ENCODE data around the gene SCAP.

DNA sequence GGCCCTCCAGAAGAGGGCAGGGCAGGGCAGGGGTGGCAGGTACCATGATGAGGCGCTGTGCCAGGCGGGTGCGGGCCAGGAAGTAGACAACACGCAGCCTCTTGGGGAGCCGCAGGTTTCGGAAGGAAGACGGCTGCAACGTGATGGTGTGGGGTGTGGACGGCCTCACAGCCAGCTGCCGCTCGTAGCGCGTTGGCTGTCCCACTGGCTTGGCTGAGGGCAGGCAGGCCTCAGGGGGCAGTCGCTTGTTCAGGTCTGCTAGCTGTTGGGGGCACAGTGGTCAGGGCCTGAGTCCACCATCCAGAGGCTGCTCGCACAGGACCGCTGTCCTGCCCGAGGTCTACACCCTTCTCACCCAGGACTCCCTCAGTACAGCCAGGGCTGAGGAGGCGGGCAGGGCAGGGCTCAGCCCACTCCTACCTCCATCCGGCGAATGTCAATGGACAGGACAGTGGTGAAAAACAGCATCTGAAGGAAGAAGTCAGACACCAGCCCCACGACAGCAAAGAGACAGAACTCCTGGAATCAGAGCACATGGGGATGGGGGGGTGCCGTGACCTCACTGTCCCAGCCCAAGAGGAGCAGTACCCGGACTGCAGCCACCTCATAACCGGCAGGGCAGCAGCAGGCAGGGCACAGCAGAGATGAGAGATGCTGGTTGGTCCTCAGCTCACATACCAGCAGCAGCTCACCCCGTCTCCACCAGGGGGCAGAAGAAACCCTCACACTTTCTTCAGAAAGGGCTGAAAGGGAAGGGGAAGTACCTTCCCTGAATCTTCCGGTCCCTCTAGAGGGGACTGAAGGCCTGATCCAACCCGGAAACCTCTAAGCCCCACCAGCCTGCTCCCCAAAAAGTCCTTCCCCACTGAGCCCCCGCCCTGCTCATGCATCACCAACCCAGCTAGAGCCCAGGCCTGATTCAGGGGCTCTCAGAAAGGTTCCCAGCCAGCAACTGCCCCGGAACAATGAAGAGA is 54.9 kb downstream of the SCAP start:
- TF ChIP-seq, protein P1, sequence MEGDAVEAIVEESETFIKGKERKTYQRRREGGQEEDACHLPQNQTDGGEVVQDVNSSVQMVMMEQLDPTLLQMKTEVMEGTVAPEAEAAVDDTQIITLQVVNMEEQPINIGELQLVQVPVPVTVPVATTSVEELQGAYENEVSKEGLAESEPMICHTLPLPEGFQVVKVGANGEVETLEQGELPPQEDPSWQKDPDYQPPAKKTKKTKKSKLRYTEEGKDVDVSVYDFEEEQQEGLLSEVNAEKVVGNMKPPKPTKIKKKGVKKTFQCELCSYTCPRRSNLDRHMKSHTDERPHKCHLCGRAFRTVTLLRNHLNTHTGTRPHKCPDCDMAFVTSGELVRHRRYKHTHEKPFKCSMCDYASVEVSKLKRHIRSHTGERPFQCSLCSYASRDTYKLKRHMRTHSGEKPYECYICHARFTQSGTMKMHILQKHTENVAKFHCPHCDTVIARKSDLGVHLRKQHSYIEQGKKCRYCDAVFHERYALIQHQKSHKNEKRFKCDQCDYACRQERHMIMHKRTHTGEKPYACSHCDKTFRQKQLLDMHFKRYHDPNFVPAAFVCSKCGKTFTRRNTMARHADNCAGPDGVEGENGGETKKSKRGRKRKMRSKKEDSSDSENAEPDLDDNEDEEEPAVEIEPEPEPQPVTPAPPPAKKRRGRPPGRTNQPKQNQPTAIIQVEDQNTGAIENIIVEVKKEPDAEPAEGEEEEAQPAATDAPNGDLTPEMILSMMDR (conservative IDR thresholded peaks at IDR 0.05; ENCODE audit: low read depth in 2 of 2), result peak; percentile 88 to 94
- no peak for TF ChIP-seq EZH2phosphoT487 (IDR thresholded peaks at IDR 0.05; ENCODE audit: unreplicated experiment)
- no peak for TF ChIP-seq JUNB (IDR thresholded peaks at IDR 0.05; ENCODE audit: unreplicated experiment)
- no peak for TF ChIP-seq POLR2AphosphoS5 (IDR thresholded peaks at IDR 0.05; ENCODE audit: low read depth)
- TF ChIP-seq, protein P2, sequence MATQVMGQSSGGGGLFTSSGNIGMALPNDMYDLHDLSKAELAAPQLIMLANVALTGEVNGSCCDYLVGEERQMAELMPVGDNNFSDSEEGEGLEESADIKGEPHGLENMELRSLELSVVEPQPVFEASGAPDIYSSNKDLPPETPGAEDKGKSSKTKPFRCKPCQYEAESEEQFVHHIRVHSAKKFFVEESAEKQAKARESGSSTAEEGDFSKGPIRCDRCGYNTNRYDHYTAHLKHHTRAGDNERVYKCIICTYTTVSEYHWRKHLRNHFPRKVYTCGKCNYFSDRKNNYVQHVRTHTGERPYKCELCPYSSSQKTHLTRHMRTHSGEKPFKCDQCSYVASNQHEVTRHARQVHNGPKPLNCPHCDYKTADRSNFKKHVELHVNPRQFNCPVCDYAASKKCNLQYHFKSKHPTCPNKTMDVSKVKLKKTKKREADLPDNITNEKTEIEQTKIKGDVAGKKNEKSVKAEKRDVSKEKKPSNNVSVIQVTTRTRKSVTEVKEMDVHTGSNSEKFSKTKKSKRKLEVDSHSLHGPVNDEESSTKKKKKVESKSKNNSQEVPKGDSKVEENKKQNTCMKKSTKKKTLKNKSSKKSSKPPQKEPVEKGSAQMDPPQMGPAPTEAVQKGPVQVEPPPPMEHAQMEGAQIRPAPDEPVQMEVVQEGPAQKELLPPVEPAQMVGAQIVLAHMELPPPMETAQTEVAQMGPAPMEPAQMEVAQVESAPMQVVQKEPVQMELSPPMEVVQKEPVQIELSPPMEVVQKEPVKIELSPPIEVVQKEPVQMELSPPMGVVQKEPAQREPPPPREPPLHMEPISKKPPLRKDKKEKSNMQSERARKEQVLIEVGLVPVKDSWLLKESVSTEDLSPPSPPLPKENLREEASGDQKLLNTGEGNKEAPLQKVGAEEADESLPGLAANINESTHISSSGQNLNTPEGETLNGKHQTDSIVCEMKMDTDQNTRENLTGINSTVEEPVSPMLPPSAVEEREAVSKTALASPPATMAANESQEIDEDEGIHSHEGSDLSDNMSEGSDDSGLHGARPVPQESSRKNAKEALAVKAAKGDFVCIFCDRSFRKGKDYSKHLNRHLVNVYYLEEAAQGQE (IDR thresholded peaks at IDR 0.05; ENCODE audit: unreplicated experiment), result no peak
- no peak for TF ChIP-seq EZH2 (IDR thresholded peaks at IDR 0.05; ENCODE audit: low read depth, unreplicated experiment)
